Right renal cortex interstitium (tissue), 3 donors: ENCODE data around the gene PPM1H. TPM values are rescaled to one million over a fixed set of nuclear protein-coding genes. Genes with fewer than 3 reads are reported as not detected.
"Not testable (repeated sequence)": the region's sequence is repeated elsewhere in the genome, so short reads cannot be mapped to it uniquely, and the experiment has no call there.

Source experiments
- DNase-seq, 3 donors: peaks; one replicate each; pipeline ENCODE4 v3.0.0-alpha.2; 2013; ENCODE audit warnings: low read depth in 3 of 3, low spot score in 2 of 3
- polyA plus RNA-seq, 3 donors: library from polyadenylated mRNA; unstranded; fragments of 120-200 nt; gene quantifications; one replicate each; pipeline ENCODE4 v1.2.1, GENCODE V29; 2013; ENCODE audit not compliant: insufficient read length in 3 of 3

The PPM1H gene
- polyA plus RNA-seq, 3 donors, result 28.9 to 31.2 (median 29.2) TPM

DNA sequence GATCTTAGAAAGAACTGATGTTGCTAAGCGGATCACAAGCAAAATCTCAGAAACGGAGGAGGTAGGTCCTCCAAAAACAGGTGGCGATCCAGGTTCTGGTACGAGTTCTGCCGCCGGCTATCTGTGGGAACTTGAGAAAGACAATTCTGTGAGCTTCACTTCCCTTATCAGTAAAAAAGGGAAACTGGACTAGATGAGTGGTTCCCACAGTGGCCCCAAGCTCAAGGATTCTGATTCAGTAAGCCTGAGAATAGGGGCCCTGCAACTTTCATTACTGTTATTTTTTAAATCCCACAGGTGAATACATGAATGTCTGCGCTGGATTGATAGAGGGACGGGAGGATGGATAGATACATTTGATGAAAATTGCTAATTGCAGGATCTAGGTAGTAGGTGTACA lies 160.2 kb downstream of the PPM1H start:
- no peak for DNase-seq

GRCh38 chr12:62772416-62772955 lies 162.5 kb downstream of the PPM1H start:
- DNase-seq, result no peak

GRCh38 chr12:62771828-62772227 lies 163.1 kb downstream of the PPM1H start:
- DNase-seq, result no peak

GRCh38 chr12:62770381-62770780 lies 164.6 kb downstream of the PPM1H start:
- no peak for DNase-seq

GRCh38 chr12:62769076-62769619 lies 165.8 kb downstream of the PPM1H start:
- no peak for DNase-seq

DNA sequence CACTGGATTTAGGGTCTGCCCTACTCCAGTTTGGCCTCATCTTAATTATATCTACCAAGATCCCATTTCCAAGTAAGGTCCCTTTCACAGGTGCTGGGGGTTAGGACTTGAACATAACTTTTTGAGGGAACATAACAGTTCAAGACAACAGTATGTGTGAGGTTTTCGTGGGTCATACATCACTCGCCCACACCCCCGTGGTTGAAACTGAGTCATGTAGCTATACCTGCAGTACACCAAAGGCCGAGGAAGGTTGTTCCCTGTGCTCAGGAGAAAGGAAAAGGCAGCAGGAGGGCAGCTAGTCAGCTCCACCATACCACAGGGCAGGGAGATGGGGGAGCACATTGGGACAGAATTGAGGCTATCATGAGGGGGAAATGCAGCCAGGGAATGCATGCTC lies 167.0 kb downstream of the PPM1H start:
- no peak for DNase-seq

DNA sequence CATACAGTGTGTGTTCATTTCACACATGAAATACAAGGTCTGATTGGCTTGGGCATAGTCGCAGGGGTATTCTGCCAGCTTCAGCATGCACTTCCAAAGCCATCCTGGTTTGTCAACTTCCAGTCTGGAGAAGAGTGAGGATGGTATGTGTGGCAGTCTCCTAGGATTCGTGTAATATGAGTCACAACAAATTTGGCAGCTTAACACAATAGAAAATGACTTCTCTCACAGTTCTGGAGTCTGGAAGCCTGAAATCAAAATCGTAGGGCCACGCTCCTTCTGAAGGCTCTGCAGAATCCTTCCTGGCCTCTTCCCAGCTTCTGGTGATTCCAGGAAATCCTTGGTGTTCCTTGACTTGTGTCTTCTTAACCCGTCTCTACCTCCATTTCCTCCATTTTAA lies 167.5 kb downstream of the PPM1H start:
- DNase-seq, result no peak

DNA sequence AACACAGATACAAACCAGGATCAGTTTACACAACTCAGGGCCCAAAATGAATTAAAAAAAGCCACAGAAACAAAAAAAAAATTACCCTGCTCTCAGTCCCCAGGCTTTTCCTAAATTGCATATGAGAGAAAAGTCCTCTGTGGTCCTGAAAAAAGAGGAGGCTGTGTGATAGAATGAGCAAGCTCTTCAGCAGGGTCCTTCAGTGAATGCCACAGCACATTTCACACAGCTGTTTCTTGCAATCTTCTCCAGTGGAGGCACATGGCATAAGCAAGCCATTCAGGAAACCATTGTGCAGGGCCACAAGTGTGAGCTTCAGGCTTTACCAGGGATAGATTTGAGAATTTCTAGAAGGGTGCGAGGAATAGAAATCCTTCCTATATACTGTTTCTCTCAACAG lies 168.5 kb downstream of the PPM1H start:
- no peak for DNase-seq

DNA sequence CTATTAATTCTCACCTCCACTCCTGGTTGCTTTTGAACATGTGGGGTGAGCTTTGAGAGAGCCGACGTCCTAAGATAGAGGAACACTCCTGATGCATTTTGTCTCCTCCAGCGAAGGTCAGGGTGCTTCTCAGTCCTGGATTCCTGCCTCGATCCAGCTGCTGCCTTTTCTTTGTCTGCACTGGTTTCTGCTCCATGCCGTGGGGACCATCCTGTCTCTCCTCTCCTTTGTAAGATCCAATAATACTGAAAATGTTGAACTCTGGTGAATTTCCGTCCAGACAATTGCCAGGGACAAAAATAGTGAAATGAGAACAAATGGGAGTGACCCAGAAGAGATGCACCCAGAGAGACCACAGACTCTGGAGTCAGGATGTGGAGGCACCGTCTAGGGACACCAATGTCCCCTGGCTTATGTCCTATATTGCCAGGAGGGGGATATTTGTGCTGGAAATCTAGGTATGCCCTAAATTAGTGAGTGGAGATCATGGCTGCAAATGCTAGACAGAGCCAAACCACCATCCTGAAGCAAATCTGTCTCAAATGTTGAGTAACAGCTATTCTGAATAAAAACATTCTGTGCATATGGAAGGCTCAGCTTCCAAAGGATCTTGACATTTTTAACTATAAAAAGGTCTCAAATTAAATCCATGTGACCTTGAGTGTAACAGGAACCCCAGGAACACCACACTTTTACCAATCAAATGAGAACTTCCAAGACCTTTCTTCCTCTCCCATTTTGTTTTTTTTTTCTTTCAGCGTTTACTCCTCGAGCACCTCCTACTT lies 170.9 kb downstream of the PPM1H start:
- no peak for DNase-seq

GRCh38 chr12:62763312-62763711 lies 171.6 kb downstream of the PPM1H start:
- no peak for DNase-seq

- DNase-seq, result no peak
Measured at GRCh38 chr12:62762645-62763044, 172.3 kb downstream of the PPM1H start.

DNA sequence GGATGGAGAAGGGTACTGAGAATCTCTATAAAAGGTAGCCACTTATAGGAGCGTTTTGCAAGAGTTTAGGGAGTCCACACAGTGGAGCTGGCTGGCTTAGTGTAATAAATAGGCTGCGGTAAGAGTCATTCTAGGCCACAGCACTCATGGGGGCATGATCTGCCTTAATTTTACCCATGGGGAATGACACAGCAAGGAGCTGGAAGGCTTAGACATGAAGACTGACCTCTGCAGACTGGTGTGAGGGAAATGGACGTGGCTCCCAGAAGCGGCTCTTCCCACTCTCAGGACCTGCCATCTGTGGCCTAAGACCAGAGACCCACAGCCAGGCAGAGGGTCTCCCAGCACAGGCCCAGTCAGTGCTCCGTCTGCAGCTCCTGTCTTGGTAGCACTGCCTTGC lies 173.3 kb downstream of the PPM1H start:
- DNase-seq, result no peak

DNA sequence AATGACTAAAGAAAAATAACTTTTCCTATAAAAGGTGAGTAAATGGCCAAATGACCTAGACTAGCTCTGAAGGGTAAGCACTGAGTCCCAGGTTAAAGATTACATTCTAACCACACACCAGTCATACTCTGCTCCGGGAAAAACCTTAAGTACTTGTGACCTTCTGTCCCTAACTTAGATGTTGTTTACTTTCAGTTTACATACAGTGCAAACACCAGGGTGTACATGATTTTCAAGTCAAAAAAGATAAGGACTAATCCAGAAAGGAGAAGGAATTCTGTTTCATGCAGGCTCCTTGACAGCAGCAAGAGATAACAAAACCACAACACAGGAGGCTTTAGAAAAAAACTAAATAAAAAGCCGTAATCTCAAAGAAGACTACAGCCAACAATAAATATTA lies 174.2 kb downstream of the PPM1H start:
- no peak for DNase-seq

GRCh38 chr12:62760341-62760740 lies 174.6 kb downstream of the PPM1H start:
- DNase-seq, result not testable (repeated sequence)

- no peak for DNase-seq
Measured at GRCh38 chr12:62758216-62758615, 176.7 kb downstream of the PPM1H start.

GRCh38 chr12:62757048-62757447 lies 177.9 kb downstream of the PPM1H start:
- no peak for DNase-seq

DNA sequence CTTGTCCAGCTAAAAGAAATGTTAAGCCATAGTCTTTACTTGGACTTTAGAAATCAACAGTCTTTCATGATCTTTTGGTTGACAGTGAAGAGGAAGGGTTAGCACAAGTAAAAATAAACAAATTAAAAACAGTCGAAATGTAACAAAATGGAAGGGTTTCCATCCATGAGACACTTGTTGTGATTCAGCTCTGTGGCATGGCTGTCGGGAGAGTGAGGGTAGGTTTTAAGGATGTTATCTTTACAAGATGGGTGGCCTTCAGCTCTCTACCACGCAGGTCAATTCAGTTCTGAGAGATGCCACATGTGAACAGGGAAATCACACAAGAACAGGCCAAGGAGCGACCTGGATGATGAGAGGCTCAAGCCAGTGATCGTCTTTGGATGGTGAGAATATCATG lies 180.2 kb downstream of the PPM1H start:
- DNase-seq, result no peak

DNA sequence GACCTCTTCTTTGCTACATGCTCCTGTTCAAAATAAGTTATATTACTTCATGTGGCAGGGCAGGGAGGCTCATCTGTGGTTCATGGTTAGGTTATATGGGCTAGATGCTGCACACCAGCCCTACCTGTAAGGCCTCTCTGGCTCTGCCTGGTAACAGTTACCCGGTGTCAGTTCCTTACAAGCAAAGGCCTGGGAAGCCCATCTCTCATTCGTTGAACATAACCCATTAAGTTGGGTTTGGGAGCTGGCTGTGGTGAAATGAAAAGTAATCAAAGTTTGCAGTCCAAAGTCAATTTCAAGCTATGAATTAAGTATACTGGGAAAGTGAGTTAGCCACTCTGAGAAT lies 183.2 kb downstream of the PPM1H start:
- no peak for DNase-seq

GRCh38 chr12:62750941-62751809 lies 183.8 kb downstream of the PPM1H start:
- no peak for DNase-seq

DNA sequence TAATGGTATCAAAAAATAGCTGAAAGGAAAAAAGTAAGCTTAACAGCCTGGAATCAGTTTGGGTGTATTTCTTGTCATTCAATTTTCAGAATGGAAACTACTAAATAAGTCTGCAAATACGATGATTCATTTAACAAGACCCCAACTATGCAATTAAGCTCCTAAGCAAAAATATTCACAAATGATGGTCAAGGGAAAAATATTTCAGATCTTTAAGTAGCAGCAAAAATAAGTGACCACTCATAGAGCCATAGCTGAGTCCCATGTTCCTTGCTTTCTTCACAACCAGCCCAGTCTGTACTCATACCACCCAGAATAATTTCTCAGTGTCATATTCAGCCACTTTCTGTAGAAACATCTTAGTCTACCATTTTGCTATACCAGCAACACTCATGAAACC lies 185.4 kb downstream of the PPM1H start:
- no peak for DNase-seq

- DNase-seq, result no peak
Measured at GRCh38 chr12:62748941-62749468, 185.9 kb downstream of the PPM1H start.
